ENCODE measurements around the gene TSHR.

DNA sequence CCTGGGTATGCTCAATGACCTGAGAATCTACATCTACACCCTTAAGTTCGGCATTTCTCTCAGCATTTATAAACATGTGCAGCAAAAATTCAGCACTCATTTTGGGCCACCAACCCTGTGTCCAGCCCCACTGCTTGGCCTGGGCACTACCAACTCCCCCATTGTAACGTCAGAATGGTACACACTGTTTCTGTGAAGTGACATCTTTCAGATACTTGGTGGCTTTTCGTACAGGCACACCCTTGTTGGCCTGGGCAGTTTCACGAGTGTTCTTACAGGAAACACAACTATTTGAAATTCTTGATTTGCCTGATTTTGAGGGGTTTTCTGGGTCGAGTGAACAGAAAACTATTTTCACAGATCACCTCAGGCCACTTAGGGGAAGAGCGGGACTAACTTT is 46.0 kb downstream of the TSHR start:
- no peak for TF ChIP-seq EZH2 (IDR thresholded peaks at IDR 0.05)
- no peak for TF ChIP-seq YY1 (IDR thresholded peaks at IDR 0.05; ENCODE audit: extremely low read depth, insufficient replicate concordance, low read depth, low read length)
- TF ChIP-seq EGR1 (IDR thresholded peaks at IDR 0.05; ENCODE audit: low read depth) = no peak
- no peak for TF ChIP-seq TCF7L2 (IDR thresholded peaks at IDR 0.05; ENCODE audit: borderline replicate concordance, extremely low read depth, insufficient read depth, insufficient read length)
- TF ChIP-seq ELF1 (IDR thresholded peaks at IDR 0.05; ENCODE audit: borderline replicate concordance, low read depth) = no peak
- TF ChIP-seq RAD21 (IDR thresholded peaks at IDR 0.05; ENCODE audit: low read depth) = no peak
- TF ChIP-seq, protein P1, sequence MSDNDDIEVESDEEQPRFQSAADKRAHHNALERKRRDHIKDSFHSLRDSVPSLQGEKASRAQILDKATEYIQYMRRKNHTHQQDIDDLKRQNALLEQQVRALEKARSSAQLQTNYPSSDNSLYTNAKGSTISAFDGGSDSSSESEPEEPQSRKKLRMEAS (IDR thresholded peaks at IDR 0.05) = no peak
- TF ChIP-seq, protein P2, sequence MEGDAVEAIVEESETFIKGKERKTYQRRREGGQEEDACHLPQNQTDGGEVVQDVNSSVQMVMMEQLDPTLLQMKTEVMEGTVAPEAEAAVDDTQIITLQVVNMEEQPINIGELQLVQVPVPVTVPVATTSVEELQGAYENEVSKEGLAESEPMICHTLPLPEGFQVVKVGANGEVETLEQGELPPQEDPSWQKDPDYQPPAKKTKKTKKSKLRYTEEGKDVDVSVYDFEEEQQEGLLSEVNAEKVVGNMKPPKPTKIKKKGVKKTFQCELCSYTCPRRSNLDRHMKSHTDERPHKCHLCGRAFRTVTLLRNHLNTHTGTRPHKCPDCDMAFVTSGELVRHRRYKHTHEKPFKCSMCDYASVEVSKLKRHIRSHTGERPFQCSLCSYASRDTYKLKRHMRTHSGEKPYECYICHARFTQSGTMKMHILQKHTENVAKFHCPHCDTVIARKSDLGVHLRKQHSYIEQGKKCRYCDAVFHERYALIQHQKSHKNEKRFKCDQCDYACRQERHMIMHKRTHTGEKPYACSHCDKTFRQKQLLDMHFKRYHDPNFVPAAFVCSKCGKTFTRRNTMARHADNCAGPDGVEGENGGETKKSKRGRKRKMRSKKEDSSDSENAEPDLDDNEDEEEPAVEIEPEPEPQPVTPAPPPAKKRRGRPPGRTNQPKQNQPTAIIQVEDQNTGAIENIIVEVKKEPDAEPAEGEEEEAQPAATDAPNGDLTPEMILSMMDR (IDR thresholded peaks at IDR 0.05 in 2 of 3, conservative IDR thresholded peaks at IDR 0.05 in 1 of 3; ENCODE audit: borderline replicate concordance in 1 of 3, insufficient read depth in 1 of 3, low read depth in 2 of 3, low read length in 2 of 3) = no peak
- TF ChIP-seq SIN3A (IDR thresholded peaks at IDR 0.05; ENCODE audit: low read depth) = no peak
- no peak for TF ChIP-seq POLR2A (IDR thresholded peaks at IDR 0.05; ENCODE audit: borderline replicate concordance, extremely low read depth, insufficient read depth, insufficient read length)

All from HCT116 (cell line).